Measurements from ENCODE around the gene PDE3A.
A peak's percentile ranks its signal among the peaks of the same experiment; 100 is the strongest.

Gene PDE3A

DNA sequence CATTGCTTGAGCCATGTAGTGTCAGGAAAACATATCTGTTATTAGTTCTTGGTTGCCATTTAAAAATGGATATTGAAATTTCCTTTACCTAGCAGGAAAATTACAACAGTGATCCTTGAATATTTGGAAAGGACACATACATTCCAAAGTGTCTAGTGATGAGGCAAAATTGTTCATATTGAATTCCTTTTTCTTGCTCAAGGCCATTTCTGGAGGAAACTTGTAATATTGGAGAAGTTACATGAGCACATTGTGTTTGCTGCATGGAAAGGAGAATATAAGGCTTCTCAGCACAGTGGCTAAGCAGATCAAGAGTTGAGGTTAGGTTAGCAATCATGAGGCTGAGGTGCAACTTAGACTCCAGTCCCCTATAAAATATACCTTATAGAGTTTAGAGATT is 121.9 kb downstream of the PDE3A start:
- H3K4me1 ChIP-seq (ENCODE audit: insufficient read depth, low read length, poor library complexity, severe bottlenecking): no peaks in the 10 kb centered on the region
- no peaks in the 10 kb centered on the region for H4K20me1 ChIP-seq (ENCODE audit: insufficient read depth, low read length, poor library complexity, severe bottlenecking)
- H3K9me3 ChIP-seq (ENCODE audit: insufficient read depth, low read depth, low read length): no peaks in the 10 kb centered on the region
- H3K4me2 ChIP-seq (ENCODE audit: low read depth, low read length, poor library complexity, severe bottlenecking): no peak overlapping the region
- H3K4me3 ChIP-seq (ENCODE audit: low read length, poor library complexity, severe bottlenecking): no peak overlapping the region
- no peaks in the 10 kb centered on the region for H3F3A ChIP-seq (ENCODE audit: low read depth)
- no peak overlapping the region for H2AFZ ChIP-seq (ENCODE audit: low read length)
- no peak for TF ChIP-seq EZH2phosphoT487 (IDR thresholded peaks at IDR 0.05; ENCODE audit: borderline replicate concordance)
- TF ChIP-seq, protein P1, sequence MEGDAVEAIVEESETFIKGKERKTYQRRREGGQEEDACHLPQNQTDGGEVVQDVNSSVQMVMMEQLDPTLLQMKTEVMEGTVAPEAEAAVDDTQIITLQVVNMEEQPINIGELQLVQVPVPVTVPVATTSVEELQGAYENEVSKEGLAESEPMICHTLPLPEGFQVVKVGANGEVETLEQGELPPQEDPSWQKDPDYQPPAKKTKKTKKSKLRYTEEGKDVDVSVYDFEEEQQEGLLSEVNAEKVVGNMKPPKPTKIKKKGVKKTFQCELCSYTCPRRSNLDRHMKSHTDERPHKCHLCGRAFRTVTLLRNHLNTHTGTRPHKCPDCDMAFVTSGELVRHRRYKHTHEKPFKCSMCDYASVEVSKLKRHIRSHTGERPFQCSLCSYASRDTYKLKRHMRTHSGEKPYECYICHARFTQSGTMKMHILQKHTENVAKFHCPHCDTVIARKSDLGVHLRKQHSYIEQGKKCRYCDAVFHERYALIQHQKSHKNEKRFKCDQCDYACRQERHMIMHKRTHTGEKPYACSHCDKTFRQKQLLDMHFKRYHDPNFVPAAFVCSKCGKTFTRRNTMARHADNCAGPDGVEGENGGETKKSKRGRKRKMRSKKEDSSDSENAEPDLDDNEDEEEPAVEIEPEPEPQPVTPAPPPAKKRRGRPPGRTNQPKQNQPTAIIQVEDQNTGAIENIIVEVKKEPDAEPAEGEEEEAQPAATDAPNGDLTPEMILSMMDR (conservative IDR thresholded peaks at IDR 0.05; ENCODE audit: low read length): no peak
- no peaks in the 10 kb centered on the region for H3K36me3 ChIP-seq (ENCODE audit: insufficient read depth, low read length)
- no peaks in the 10 kb centered on the region for H3K9me2 ChIP-seq (replicated peaks; ENCODE audit: low read depth, low read length)
- H3K27me3 ChIP-seq (ENCODE audit: insufficient read depth, low read length, poor library complexity, severe bottlenecking): no peaks in the 10 kb centered on the region
- no peak overlapping the region for H3K9ac ChIP-seq (ENCODE audit: low read depth, low read length, poor library complexity, severe bottlenecking)
- H3K79me2 ChIP-seq (ENCODE audit: insufficient read depth, low read length): no peaks in the 10 kb centered on the region

DNA sequence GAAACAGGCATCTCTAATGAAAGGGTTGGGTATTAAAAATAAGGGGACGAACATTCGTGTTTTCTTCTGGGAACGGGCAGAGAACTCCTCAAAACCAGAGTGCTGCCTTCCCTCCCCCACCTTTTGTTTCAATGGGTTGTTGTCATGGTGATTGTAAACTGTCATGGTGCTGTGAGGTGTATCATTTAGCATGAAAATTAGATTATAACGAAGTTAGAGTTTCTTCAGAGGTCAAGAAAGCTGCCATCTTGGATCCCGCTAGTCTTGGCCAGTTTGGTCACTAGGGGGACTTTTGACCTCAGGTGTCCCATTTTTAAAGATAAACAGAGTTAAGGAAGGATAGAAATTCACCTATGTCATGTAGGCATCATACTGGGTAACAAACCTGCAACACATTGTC is 123.0 kb downstream of the PDE3A start:
- Histone ChIP-seq H3K79me2 (ENCODE audit: insufficient read depth, low read length) (no peaks in the 10 kb centered on the region), H3K27me3 (ENCODE audit: insufficient read depth, low read length, poor library complexity, severe bottlenecking) (no peaks in the 10 kb centered on the region), H3K9me3 (ENCODE audit: insufficient read depth, low read depth, low read length) (no peaks in the 10 kb centered on the region), H4K20me1 (ENCODE audit: insufficient read depth, low read length, poor library complexity, severe bottlenecking) (no peaks in the 10 kb centered on the region), H3K4me2 (ENCODE audit: low read depth, low read length, poor library complexity, severe bottlenecking) (no peak overlapping the region), H3K4me3 (ENCODE audit: low read length, poor library complexity, severe bottlenecking) (no peak overlapping the region), H3K4me1 (ENCODE audit: insufficient read depth, low read length, poor library complexity, severe bottlenecking) (no peaks in the 10 kb centered on the region), H3F3A (ENCODE audit: low read depth) (no peaks in the 10 kb centered on the region), H3K36me3 (ENCODE audit: insufficient read depth, low read length) (no peaks in the 10 kb centered on the region), H3K9me2 (replicated peaks; ENCODE audit: low read depth, low read length) (no peaks in the 10 kb centered on the region), H3K9ac (ENCODE audit: low read depth, low read length, poor library complexity, severe bottlenecking) (no peak overlapping the region), H2AFZ (ENCODE audit: low read length) (no peak overlapping the region)
- no peak for TF ChIP-seq EZH2phosphoT487 (IDR thresholded peaks at IDR 0.05; ENCODE audit: borderline replicate concordance)
- TF ChIP-seq, protein P1 (conservative IDR thresholded peaks at IDR 0.05; ENCODE audit: low read length): no peak

DNA sequence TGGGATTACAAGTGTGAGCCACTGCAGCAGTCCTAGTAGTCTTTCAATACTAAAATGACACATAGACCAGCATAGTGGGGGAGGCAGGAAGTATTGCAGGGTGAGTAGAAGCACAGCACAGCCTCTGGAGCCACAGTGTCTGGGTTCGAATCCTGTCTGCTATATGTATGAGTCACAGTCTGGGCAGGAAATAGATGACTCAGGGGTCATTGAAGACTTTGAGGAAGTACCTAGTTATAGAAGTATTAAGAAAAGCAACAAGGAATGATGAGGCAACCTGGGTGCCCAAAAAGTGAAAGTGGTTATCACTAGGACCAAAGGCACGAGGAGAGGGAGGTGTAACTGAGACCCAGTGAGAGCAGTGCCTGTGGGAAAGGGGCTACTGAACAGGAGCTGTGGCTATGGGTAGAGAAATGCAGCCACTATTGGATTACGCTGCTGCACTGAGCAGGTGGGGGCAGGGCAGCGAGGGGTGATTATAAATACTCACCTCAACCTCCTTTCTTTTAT is 124.0 kb downstream of the PDE3A start:
- no peak for TF ChIP-seq EZH2phosphoT487 (IDR thresholded peaks at IDR 0.05; ENCODE audit: borderline replicate concordance)
- TF ChIP-seq, protein P1 (conservative IDR thresholded peaks at IDR 0.05; ENCODE audit: low read length): no peak
- Histone ChIP-seq H3K9me3 (ENCODE audit: insufficient read depth, low read depth, low read length) (no peaks in the 10 kb centered on the region), H3K4me2 (ENCODE audit: low read depth, low read length, poor library complexity, severe bottlenecking) (peak overlapping the region; percentile 34), H3K27me3 (ENCODE audit: insufficient read depth, low read length, poor library complexity, severe bottlenecking) (no peaks in the 10 kb centered on the region), H3K9ac (ENCODE audit: low read depth, low read length, poor library complexity, severe bottlenecking) (no peak overlapping the region), H3K79me2 (ENCODE audit: insufficient read depth, low read length) (no peaks in the 10 kb centered on the region), H3K9me2 (replicated peaks; ENCODE audit: low read depth, low read length) (no peaks in the 10 kb centered on the region), H3K36me3 (ENCODE audit: insufficient read depth, low read length) (no peaks in the 10 kb centered on the region), H4K20me1 (ENCODE audit: insufficient read depth, low read length, poor library complexity, severe bottlenecking) (no peaks in the 10 kb centered on the region), H3K4me3 (ENCODE audit: low read length, poor library complexity, severe bottlenecking) (no peak overlapping the region), H3F3A (ENCODE audit: low read depth) (no peaks in the 10 kb centered on the region), H2AFZ (ENCODE audit: low read length) (peak overlapping the region; percentile 70), H3K4me1 (ENCODE audit: insufficient read depth, low read length, poor library complexity, severe bottlenecking) (no peaks in the 10 kb centered on the region)

Data from Loucy (cell line).